Measurements from ENCODE around the gene PRR18. TPM values are rescaled to one million over a fixed set of nuclear protein-coding genes. Genes with fewer than 3 reads are reported as not detected.

The PRR18 gene
- total RNA-seq, 1 experiment from 2014 or later = 0.17 TPM

DNA sequence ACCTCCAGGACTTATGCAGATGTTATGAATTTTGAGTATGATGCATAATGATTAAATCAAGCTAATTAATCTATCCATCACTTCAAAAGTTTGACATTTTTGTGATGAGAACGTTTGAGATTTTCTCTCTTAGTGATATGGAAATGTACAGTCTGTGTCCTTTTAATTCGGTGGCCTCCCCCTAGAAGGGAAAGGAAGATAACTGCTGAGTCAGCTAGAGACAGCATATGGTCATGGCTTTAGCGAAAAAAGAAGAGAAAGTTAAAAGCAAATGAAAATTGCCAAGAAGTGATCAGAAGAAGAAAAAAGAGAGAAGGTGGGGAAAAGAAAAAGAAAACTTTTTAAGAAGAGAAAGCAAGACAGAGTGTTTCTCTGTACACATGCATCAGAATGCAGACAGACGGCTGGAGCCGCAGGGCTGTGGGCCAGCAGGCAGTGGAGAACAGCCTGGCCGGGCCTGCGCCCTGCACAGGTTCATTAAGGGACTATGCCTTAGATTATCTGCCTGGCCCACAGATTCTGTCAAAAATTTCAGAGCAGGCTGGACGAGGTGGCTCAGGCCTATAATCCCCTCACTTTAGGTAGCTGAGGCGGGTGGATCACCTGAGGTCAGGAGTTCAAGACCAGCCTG lies 7.7 kb downstream of the PRR18 start:
- POLR2A ChIA-PET (ENCODE audit: low non-redundant PET) = no interaction called here
- H3K27me3 ChIP-seq (replicated peaks; ENCODE audit: insufficient read depth, low read depth, low read length, poor library complexity) = peaks cover 18% of the 10 kb centered on the region
- H3K4me1 ChIP-seq (ENCODE audit: insufficient read depth, low read length, poor library complexity, severe bottlenecking) = no peaks in the 10 kb centered on the region
- BruUV-seq (replicated peaks) = no TSS peak
- no peak overlapping the region for H3K27ac ChIP-seq (ENCODE audit: low read depth, low read length, poor library complexity, severe bottlenecking)
- no peak for DNase-seq (ENCODE audit: low spot score)
- no peak for TF ChIP-seq EZH2 (IDR thresholded peaks at IDR 0.05; ENCODE audit: borderline replicate concordance, low read depth, low read length, poor library complexity, severe bottlenecking)
- TF ChIP-seq, protein P1, sequence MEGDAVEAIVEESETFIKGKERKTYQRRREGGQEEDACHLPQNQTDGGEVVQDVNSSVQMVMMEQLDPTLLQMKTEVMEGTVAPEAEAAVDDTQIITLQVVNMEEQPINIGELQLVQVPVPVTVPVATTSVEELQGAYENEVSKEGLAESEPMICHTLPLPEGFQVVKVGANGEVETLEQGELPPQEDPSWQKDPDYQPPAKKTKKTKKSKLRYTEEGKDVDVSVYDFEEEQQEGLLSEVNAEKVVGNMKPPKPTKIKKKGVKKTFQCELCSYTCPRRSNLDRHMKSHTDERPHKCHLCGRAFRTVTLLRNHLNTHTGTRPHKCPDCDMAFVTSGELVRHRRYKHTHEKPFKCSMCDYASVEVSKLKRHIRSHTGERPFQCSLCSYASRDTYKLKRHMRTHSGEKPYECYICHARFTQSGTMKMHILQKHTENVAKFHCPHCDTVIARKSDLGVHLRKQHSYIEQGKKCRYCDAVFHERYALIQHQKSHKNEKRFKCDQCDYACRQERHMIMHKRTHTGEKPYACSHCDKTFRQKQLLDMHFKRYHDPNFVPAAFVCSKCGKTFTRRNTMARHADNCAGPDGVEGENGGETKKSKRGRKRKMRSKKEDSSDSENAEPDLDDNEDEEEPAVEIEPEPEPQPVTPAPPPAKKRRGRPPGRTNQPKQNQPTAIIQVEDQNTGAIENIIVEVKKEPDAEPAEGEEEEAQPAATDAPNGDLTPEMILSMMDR (conservative IDR thresholded peaks at IDR 0.05; ENCODE audit: low read depth, low read length) = no peak
- H3K36me3 ChIP-seq (ENCODE audit: insufficient read depth, low read length, poor library complexity, severe bottlenecking) = no peaks in the 10 kb centered on the region
- intact Hi-C loops (cut with micrococcal nuclease; ENCODE audit: unreplicated experiment) = no loop called here
- H3K9me3 ChIP-seq (ENCODE audit: low read depth, low read length, poor library complexity, severe bottlenecking) = no peaks in the 10 kb centered on the region
- H3K4me3 ChIP-seq (ENCODE audit: low read depth, low read length, poor library complexity, severe bottlenecking) = no peak overlapping the region
- CTCF ChIA-PET = no interaction called here

DNA sequence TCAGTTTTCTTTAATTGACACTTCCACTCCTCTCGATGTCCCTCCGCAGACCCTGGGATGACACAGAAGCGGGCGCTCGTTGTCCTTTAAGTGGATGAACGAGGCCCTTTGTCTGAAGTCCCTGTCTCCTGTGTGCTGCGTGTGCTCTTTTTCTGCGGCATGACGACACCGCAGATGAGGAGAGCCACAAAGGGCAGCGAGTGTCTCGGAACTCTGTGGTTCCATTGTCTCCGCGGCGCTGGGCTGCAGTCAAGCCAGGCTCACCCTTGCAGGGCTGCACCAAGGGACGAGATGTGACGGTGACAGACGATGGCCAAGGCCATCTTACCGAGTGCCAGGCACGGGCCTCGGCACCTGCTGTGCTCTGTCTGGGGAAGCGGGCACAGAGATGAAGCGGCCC lies 10.6 kb downstream of the PRR18 start:
- Histone ChIP-seq H3K4me3 (ENCODE audit: low read depth, low read length, poor library complexity, severe bottlenecking) (no peak overlapping the region), H3K36me3 (ENCODE audit: insufficient read depth, low read length, poor library complexity, severe bottlenecking) (no peaks in the 10 kb centered on the region), H3K27me3 (replicated peaks; ENCODE audit: insufficient read depth, low read depth, low read length, poor library complexity) (peaks cover 12% of the 10 kb centered on the region), H3K4me1 (ENCODE audit: insufficient read depth, low read length, poor library complexity, severe bottlenecking) (no peaks in the 10 kb centered on the region), H3K9me3 (ENCODE audit: low read depth, low read length, poor library complexity, severe bottlenecking) (no peaks in the 10 kb centered on the region), H3K27ac (ENCODE audit: low read depth, low read length, poor library complexity, severe bottlenecking) (no peak overlapping the region)
- POLR2A ChIA-PET (ENCODE audit: low non-redundant PET) = no interaction called here
- no peak for DNase-seq (ENCODE audit: low spot score)
- TF ChIP-seq, protein P1 (conservative IDR thresholded peaks at IDR 0.05; ENCODE audit: low read depth, low read length) = no peak
- no peak for TF ChIP-seq EZH2 (IDR thresholded peaks at IDR 0.05; ENCODE audit: borderline replicate concordance, low read depth, low read length, poor library complexity, severe bottlenecking)
- intact Hi-C loops (cut with micrococcal nuclease; ENCODE audit: unreplicated experiment) = no loop called here
- no TSS peak for BruUV-seq (replicated peaks)
- CTCF ChIA-PET = no interaction called here

DNA sequence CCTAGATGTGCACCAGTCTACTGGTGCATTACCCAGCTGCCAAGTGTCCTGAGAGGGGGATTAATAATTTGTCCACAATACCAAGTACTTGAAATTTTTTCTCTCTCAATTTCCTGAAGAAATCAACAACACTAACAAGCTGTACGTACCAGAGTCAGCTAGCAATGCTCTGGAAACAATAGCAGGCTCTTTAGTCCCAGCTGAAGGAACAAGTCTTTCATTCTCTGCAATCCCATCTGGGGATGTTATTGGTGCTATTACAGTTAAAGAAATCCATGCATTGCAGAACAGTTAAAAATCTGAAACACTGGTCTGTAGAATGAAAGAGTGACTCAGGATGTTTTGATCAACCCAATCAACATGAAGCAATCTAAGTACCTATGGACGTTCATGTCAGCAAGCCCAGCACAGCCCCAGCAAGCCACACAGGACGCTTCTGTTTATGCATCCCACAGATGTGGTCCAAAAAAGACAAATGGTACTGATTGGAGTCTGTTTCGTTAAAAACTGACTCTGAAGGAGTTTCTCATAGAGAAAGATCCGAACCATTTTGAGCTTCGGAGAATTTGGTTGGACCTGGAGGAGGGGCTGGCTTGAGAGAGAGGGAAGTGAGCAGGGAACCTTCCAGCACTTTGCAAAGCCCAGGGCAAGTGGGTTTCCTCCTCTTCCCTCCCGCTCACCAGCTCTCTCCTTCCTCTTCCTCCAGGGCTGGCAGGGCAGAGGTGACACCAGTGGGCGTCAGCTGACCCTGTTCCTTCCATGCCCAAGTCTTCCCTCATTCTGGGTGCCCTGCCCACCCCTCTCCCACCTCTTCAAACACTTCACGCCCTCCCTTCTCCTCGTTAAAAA lies 11.9 kb downstream of the PRR18 start:
- intact Hi-C loops (cut with micrococcal nuclease; ENCODE audit: unreplicated experiment) = no loop called here
- POLR2A ChIA-PET (ENCODE audit: low non-redundant PET) = no interaction called here
- Histone ChIP-seq H3K27ac (ENCODE audit: low read depth, low read length, poor library complexity, severe bottlenecking) (no peak overlapping the region), H3K27me3 (replicated peaks; ENCODE audit: insufficient read depth, low read depth, low read length, poor library complexity) (peaks cover 16% of the 10 kb centered on the region), H3K4me1 (ENCODE audit: insufficient read depth, low read length, poor library complexity, severe bottlenecking) (no peaks in the 10 kb centered on the region), H3K4me3 (ENCODE audit: low read depth, low read length, poor library complexity, severe bottlenecking) (no peak overlapping the region), H3K9me3 (ENCODE audit: low read depth, low read length, poor library complexity, severe bottlenecking) (no peaks in the 10 kb centered on the region), H3K36me3 (ENCODE audit: insufficient read depth, low read length, poor library complexity, severe bottlenecking) (no peaks in the 10 kb centered on the region)
- DNase-seq (ENCODE audit: low spot score) = no peak
- BruUV-seq (replicated peaks) = no TSS peak
- CTCF ChIA-PET = no interaction called here
- TF ChIP-seq EZH2 (IDR thresholded peaks at IDR 0.05; ENCODE audit: borderline replicate concordance, low read depth, low read length, poor library complexity, severe bottlenecking) = no peak
- TF ChIP-seq, protein P1 (conservative IDR thresholded peaks at IDR 0.05; ENCODE audit: low read depth, low read length) = no peak
